LoVo (cell line): Measurements from ENCODE around the gene FBXW4.
A peak's percentile ranks its signal among the peaks of the same experiment; 100 is the strongest.

Source experiments
- DNase-seq: peaks from one replicate; pipeline ENCODE4 v3.0.0-alpha.2; 2016; ENCODE audit warnings: low spot score

Gene FBXW4

GRCh38 chr10:101695404-101695890 lies 477 bp upstream of the FBXW4 start:
- DNase-seq = no peak

- DNase-seq = peak; percentile 55
Observed at GRCh38 chr10:101693978-101694673, 844 bp downstream of the FBXW4 start.

DNA sequence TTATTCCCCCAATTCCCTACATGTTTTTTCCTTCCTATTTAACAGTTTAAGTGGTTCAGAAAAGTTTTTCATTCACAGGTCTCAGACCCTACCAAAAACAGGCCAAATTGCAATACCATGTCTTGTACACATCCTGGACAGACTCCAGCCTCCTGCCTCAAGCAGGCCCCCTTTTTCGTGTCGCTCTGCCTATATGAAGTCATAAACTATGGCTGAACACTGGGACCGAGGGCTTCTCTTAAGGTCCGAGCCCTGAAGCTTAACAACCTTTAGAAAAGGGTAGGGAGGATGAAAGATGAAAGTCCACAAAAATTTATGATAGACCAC lies 1.4 kb downstream of the FBXW4 start:
- DNase-seq = peak; percentile 33

DNA sequence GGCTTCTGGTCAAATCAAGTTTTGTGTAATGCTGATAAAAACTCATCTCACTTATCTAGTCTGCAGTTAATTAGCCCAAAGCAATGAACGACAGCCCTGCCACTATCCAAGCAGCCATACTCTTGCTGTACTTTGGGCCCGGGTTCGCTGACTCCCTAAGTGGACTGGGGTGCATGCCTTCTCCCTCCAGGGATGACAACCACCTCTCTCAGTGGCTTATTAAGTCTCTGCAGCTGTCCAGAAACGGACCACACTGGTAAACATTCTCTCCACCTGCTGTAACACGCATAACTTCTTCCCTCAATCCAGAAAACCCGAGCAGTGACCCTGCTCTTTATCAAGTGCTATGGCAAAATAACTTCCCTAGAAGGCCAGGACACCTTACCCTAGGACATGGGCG lies 3.9 kb downstream of the FBXW4 start:
- DNase-seq = no peak

GRCh38 chr10:101690461-101690860 lies 4.5 kb downstream of the FBXW4 start:
- DNase-seq = no peak

DNA sequence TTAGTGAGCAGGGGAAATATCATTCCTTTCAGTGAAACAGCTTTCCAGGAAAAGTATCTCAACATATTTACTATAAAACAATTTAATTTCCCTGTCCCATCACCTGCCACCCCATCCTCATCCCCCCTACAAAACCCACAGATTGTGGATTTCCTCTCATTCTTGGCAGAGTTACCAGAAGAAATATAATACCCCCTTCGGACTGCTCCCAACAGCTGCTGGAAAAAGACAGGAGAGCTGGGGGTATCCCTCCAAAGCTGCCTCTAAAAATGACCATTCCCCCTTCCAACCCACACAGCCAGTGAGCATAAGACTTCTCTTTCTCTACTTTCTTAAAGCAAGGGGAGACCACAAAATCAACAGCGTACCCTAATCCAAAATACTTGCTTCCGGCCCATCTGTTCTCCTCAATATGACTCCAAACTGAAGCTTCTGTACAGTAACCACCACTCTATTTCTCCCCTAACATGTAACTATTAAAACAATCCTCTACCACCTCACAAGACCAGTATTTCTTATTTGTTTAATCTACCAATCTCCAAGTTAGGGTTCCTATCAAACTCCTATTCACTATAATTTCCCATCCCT lies 7.8 kb downstream of the FBXW4 start:
- no peak for DNase-seq

DNA sequence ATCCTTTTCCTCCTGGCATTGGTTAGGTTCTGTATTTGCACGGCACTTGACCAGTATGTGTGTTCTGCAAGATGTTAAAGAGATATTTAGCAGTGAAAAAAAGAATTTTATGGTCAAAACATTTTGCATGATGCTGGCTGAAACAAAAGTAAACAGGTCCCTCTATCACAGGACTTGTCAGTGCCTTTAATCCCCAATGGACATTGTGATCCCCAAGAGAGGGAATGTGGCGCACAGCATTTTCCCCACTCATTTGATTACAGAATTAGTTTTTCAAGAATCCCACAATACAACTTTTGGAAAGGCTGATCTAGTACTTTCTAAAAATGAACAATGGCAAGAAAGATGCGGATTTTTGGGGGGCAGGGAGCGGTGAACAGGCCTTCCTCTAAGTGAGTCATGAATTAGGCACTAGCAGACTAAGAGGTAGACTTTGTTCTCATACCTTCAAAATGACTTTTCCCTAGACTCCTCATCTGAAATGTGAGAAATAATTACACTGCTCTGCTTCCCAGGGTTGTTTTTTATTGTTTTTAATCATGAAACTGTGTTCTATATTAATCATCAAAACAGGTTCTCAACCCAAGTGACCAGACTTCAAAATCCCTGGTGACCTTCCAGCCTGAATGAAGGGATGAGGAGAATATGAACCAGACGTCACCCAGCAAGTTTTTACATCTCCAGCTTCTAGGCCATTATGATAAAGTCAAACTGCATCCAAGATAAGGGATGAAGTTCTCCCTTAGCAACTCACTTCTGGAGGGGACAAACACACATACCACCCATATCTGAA lies 8.6 kb downstream of the FBXW4 start:
- no peak for DNase-seq

GRCh38 chr10:101684782-101685181 lies 10.2 kb downstream of the FBXW4 start:
- no peak for DNase-seq

GRCh38 chr10:101683276-101683675 lies 11.7 kb downstream of the FBXW4 start:
- DNase-seq = no peak

GRCh38 chr10:101682172-101682825 lies 12.7 kb downstream of the FBXW4 start:
- peak; percentile 18 for DNase-seq

- DNase-seq = no peak
Observed at GRCh38 chr10:101676565-101676964, 18.4 kb downstream of the FBXW4 start.

GRCh38 chr10:101675115-101675514 lies 19.9 kb downstream of the FBXW4 start:
- DNase-seq = no peak

- no peak for DNase-seq
Observed at GRCh38 chr10:101672536-101672935, 22.4 kb downstream of the FBXW4 start.

GRCh38 chr10:101671453-101671852 lies 23.5 kb downstream of the FBXW4 start:
- DNase-seq = no peak

DNA sequence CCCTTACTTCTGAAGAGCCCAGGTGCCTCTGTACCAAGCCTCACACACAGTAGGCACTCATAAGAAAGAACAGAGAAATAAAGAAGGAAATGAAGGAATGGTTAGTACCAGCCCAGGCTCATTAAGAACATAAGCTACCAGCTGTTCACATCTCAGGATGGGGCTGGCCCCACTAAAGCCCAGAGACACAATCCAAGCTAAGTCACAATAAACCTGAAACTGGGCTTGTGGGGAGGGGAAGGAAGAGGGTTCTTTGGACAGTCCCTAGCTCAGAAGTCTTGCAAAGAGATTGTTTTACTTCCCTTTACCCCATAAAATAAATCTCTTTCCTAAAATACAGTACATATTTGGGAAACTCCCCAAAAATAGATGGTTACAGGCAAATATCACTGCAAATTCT lies 24.3 kb downstream of the FBXW4 start:
- DNase-seq = no peak

GRCh38 chr10:101669181-101669580 lies 25.8 kb downstream of the FBXW4 start:
- no peak for DNase-seq

GRCh38 chr10:101668566-101668965 lies 26.4 kb downstream of the FBXW4 start:
- no peak for DNase-seq

DNA sequence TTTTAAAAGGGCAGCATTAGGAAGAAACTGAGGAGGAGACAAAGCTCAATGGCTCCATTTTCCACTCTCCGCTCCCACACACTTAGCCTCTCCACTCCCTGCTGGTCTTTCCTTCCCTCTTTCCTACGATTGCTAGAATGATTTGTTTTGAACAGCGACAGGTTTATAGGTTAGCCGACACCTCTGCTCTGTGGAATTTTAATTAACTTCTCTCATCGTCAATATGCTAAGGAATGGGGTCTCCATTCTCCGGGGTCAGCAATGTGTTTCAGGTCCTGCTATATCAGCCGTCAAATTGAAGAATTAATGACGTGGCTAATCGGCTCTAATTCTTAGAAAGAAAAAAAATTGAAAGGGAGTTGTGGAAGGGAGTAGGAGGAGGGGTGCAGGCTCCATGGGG lies 28.9 kb downstream of the FBXW4 start:
- no peak for DNase-seq

DNA sequence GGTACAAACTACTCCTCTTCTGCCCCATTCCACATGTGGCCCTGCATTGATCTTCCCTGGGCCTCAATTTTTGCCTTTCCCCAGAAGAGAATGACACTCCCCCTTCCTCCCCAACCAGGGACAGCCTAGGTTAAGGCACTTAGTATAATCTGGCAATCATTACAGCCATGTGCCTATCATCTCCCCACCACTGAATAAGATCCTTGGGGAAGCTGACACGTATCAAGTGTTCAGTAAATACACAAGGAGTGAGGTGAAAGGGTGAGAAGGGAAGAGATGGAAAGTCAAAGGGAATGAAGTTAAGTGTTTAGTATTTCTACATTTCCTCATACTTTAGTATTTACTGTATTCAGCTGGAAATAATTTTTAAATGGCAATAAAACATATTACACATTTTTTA lies 31.9 kb downstream of the FBXW4 start:
- DNase-seq = no peak

DNA sequence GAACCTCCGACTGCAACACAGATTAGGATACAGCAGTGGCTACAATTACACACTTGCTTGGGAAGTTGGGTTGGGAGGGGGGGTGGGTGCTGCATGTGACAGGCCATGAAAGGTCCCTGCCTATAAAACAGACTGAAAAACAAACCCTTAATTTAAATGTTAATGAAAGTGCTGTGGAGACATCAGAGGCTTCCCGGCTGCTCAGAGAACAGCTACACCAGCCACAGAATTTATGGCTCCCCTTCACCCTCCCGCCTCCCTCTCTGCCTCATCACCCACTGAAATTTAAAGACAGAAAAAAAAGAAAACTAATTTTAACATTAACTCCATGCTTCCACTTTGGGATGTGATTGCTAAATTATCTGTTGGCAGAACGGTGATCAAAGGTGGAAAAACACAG lies 34.7 kb downstream of the FBXW4 start:
- DNase-seq = no peak

DNA sequence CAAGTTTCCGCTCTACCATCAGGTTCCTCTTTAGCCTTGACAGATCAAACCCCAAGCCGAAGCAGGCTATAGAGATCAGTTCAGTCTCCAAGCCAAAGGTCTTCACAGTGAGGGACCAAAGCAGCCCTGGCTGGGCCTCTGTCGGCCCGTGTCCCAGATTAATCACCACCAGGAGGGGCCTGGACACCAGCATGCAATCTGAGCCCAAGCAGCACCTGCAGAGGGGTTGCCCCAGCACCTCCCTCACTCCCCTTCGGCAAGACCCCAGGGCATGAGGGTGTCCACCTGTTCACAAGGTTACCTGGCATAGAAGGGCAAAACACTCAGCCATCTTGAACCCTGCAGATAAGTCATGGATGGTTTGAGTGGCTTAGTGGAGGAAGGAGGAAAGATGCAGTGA lies 36.0 kb downstream of the FBXW4 start:
- no peak for DNase-seq

DNA sequence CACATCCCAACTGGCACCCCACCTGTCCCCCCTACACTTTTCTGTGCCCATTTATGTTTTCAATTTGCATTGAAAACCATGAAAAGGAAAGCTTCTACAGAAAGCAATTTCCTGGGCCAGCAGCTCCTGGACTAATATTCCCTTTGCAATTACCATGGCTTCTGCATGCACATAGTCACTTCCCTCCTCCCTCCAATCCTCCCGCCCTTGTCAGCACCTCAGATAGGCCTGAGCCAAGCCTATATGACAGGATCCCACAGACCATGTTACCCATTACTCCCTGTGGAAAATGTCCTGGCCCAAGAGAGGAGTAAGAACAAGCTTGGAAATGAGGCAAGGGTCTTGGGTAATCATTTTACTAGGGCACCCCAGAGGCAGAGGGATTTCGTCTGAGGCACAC lies 38.1 kb downstream of the FBXW4 start:
- DNase-seq = no peak

DNA sequence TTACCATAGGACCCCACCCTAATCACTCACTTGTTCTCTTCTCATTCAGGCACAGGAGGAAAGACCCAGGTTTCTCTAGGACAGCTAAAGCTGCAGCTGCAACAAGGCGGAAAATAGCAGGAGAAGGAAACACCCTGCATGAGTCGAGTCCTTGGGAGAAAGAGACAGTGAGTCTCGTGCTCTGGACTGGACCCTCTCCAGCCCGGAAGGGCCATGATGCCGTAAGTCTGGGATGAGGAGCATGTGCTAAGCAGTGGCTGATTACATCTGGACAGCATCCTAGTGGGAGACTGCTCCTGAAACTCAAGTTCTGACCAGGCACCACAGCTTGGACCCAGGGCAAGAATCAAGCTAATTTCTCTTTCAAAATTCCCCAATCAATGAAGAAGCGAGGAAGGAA lies 39.4 kb downstream of the FBXW4 start:
- no peak for DNase-seq
